Uterus (tissue), 2 donors: Measurements from ENCODE around the gene RPS3.

Experiments used
- CTCF ChIP-seq, 4 experiments: fragments of 200-600 bp in 2 of 4; fragments of 450-650 bp in 2 of 4; sonication (generic) in 2 of 4; IDR thresholded peaks; one replicate each; pipeline ENCODE4 v1.5.1; 2016 to 2019; ENCODE audit warnings: antibody characterized with exemption in 4 of 4, mild to moderate bottlenecking in 2 of 4, moderate library complexity in 1 of 4
- POLR2A ChIP-seq, 2 donors: fragments of 450-650 bp; IDR thresholded peaks; one replicate each; pipeline ENCODE4 v1.6.1; 2016; ENCODE audit warnings: antibody characterized with exemption in 2 of 2, mild to moderate bottlenecking in 1 of 2, moderate library complexity in 1 of 2

DNA sequence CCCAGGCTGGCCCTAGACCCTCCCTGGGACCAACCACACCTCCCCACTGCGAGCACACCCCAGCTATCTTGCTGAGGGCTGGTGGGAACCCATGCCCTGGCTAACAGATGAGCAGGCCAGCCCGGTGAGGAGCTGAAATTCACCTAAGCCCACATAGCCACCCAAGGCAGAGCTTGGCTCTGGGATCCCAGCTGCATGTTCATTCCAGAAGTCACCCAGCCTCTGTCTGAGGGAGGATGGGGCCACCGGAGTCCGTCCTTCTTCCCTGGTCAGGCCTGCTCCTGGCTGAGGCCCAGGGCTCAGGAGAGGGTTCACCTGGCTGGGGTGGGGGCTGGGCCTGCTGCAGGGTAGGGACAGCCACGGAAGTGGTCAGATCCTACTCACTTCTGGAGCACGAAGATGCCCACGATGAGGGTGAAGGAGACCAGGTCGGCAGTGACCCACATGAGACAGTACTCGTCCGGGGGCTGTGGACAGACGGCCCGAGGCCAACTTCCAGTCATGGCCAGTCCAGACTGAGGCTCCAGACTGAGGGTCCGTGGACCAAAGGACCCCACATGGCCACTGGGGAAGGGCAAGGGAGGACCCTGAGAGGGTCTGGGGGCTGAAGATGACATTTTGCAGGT, 40.3 kb downstream of the RPS3 start:
- TF ChIP-seq CTCF (IDR thresholded peaks at IDR 0.05) (no peak), POLR2A (IDR thresholded peaks at IDR 0.05) (no peak)
